SIG-M5 (cell line): Measurements from ENCODE around the gene TCHP.

Source experiments
- DNase-seq: peaks from one replicate; lab custom pipeline; 2025; lab: John Stamatoyannopoulos, UW

Gene TCHP

GRCh38 chr12:109932878-109933503 lies 32.9 kb downstream of the TCHP start:
- DNase-seq, result no peak

- no peak for DNase-seq
Observed at GRCh38 chr12:109934026-109934425, 34.0 kb downstream of the TCHP start.

- DNase-seq, result no peak
Observed at GRCh38 chr12:109937371-109937770, 37.3 kb downstream of the TCHP start.

GRCh38 chr12:109938947-109939346 lies 38.9 kb downstream of the TCHP start:
- DNase-seq, result no peak

- no peak for DNase-seq
Observed at GRCh38 chr12:109939504-109939903, 39.4 kb downstream of the TCHP start.

- DNase-seq, result no peak
Observed at GRCh38 chr12:109940339-109940923, 40.4 kb downstream of the TCHP start.

- no peak for DNase-seq
Observed at GRCh38 chr12:109943811-109944210, 43.7 kb downstream of the TCHP start.

GRCh38 chr12:109944561-109945359 lies 44.7 kb downstream of the TCHP start:
- no peak for DNase-seq

- no peak for DNase-seq
Observed at GRCh38 chr12:109946505-109946904, 46.4 kb downstream of the TCHP start.

GRCh38 chr12:109946913-109947312 lies 46.8 kb downstream of the TCHP start:
- no peak for DNase-seq

GRCh38 chr12:109947521-109947920 lies 47.4 kb downstream of the TCHP start:
- DNase-seq, result no peak

- DNase-seq, result no peak
Observed at GRCh38 chr12:109948368-109948767, 48.3 kb downstream of the TCHP start.

- DNase-seq, result no peak
Observed at GRCh38 chr12:109949089-109949488, 49.0 kb downstream of the TCHP start.

- no peak for DNase-seq
Observed at GRCh38 chr12:109950625-109951024, 50.6 kb downstream of the TCHP start.

- DNase-seq, result no peak
Observed at GRCh38 chr12:109951136-109951535, 51.1 kb downstream of the TCHP start.

GRCh38 chr12:109951751-109952150 lies 51.7 kb downstream of the TCHP start:
- DNase-seq, result no peak

GRCh38 chr12:109952160-109952858 lies 52.2 kb downstream of the TCHP start:
- no peak for DNase-seq

GRCh38 chr12:109952873-109953272 lies 52.8 kb downstream of the TCHP start:
- DNase-seq, result no peak

- no peak for DNase-seq
Observed at GRCh38 chr12:109953656-109954055, 53.6 kb downstream of the TCHP start.

GRCh38 chr12:109958374-109958773 lies 58.3 kb downstream of the TCHP start:
- no peak for DNase-seq

GRCh38 chr12:109959411-109960093 lies 59.5 kb downstream of the TCHP start:
- no peak for DNase-seq

GRCh38 chr12:109961201-109961600 lies 61.1 kb downstream of the TCHP start:
- no peak for DNase-seq
